ENCODE data around the gene ETS1.

- TF ChIP-seq CTCF (tag by site-specific recombination; IDR thresholded peaks at IDR 0.05): no peak
- no peak for TF ChIP-seq ZNF239 (tag by site-specific recombination; IDR thresholded peaks at IDR 0.05)
- TF ChIP-seq ATF2 (tag by site-specific recombination; IDR thresholded peaks at IDR 0.05; ENCODE audit: low read depth): no peak
Measured at GRCh38 chr11:128632141-128632791, 44.9 kb upstream of the ETS1 start.

Data from HEK293 (cell line).